ENCODE data around the gene PBOV1. TPM values are rescaled to one million over a fixed set of nuclear protein-coding genes. Genes with fewer than 3 reads are reported as not detected.

PBOV1 gene
- total RNA-seq, 1 donor: not detected

- no peak for DNase-seq (ENCODE audit: insufficient read length, low spot score, missing footprints)
- Histone ChIP-seq H3K79me2 (ENCODE audit: insufficient read depth, low read length) (no peaks in the 10 kb centered on the region), H3K9me3 (ENCODE audit: low read depth, low read length) (no peaks in the 10 kb centered on the region), H3K4me2 (ENCODE audit: insufficient read depth, low read length) (no peak overlapping the region), H3K4me3 (ENCODE audit: insufficient read depth, low read length) (no peak overlapping the region), H4K20me1 (ENCODE audit: insufficient read depth, low read length) (no peaks in the 10 kb centered on the region), H3K27ac (ENCODE audit: low read depth, low read length) (no peak overlapping the region), H3K36me3 (ENCODE audit: insufficient read depth, low read length) (no peaks in the 10 kb centered on the region), H3K27me3 (ENCODE audit: insufficient read depth, low read length) (peaks cover 5% of the 10 kb centered on the region), H2AFZ (ENCODE audit: low read length) (no peak overlapping the region), H3K4me1 (ENCODE audit: insufficient read depth, low read length) (no peaks in the 10 kb centered on the region)
- TF ChIP-seq, protein P1, sequence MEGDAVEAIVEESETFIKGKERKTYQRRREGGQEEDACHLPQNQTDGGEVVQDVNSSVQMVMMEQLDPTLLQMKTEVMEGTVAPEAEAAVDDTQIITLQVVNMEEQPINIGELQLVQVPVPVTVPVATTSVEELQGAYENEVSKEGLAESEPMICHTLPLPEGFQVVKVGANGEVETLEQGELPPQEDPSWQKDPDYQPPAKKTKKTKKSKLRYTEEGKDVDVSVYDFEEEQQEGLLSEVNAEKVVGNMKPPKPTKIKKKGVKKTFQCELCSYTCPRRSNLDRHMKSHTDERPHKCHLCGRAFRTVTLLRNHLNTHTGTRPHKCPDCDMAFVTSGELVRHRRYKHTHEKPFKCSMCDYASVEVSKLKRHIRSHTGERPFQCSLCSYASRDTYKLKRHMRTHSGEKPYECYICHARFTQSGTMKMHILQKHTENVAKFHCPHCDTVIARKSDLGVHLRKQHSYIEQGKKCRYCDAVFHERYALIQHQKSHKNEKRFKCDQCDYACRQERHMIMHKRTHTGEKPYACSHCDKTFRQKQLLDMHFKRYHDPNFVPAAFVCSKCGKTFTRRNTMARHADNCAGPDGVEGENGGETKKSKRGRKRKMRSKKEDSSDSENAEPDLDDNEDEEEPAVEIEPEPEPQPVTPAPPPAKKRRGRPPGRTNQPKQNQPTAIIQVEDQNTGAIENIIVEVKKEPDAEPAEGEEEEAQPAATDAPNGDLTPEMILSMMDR (IDR thresholded peaks at IDR 0.05; ENCODE audit: extremely low read depth, low read depth, low read length): no peak
Measured at GRCh38 chr6:138211048-138211581, 7.2 kb downstream of the PBOV1 start.

- no peaks in the 10 kb centered on the region for H3K79me2 ChIP-seq (ENCODE audit: insufficient read depth, low read length)
- no peak for DNase-seq (ENCODE audit: insufficient read length, low spot score, missing footprints)
Measured at GRCh38 chr6:138206862-138207261, 11.4 kb downstream of the PBOV1 start.

DNA sequence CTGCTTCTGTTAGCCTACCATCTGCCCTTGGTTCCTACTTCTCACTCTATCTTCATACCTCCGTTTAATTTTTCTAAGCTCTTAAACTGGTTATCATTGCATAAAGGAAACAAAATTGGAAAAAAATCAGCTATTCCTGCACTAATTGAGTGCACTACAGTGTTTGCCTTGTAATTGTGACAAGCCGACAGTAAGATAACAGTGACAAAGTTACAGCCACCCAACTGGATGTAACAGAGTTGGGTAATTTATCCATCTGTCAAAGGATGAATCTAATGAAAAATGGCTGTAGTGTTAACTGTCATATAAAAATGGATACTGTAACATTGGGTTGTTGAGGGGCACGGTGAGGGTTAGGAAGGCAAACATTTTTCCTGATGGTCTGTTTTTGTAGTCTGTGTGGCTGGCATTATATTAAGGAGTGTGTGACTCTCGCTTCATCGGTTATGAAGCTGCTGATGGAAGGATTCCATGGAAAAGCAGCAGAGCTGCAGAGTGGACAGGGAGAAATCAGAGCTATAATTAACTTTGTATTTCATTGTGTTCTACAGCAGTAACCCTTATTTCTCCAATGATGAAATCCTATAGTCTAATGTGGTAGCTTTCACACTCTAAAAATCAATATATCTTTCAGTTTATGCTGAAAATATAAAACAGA, 12.7 kb downstream of the PBOV1 start:
- TF ChIP-seq, protein P1 (IDR thresholded peaks at IDR 0.05; ENCODE audit: extremely low read depth, low read depth, low read length): no peak
- H3K4me2 ChIP-seq (ENCODE audit: insufficient read depth, low read length): no peak overlapping the region
- H3K36me3 ChIP-seq (ENCODE audit: insufficient read depth, low read length): no peaks in the 10 kb centered on the region
- peaks cover 4% of the 10 kb centered on the region for H3K27me3 ChIP-seq (ENCODE audit: insufficient read depth, low read length)
- DNase-seq (ENCODE audit: insufficient read length, low spot score, missing footprints): no peak
- H4K20me1 ChIP-seq (ENCODE audit: insufficient read depth, low read length): no peaks in the 10 kb centered on the region
- H3K4me3 ChIP-seq (ENCODE audit: insufficient read depth, low read length): no peak overlapping the region
- no peak overlapping the region for H2AFZ ChIP-seq (ENCODE audit: low read length)
- H3K27ac ChIP-seq (ENCODE audit: low read depth, low read length): no peak overlapping the region
- no peaks in the 10 kb centered on the region for H3K79me2 ChIP-seq (ENCODE audit: insufficient read depth, low read length)
- no peaks in the 10 kb centered on the region for H3K4me1 ChIP-seq (ENCODE audit: insufficient read depth, low read length)
- no peaks in the 10 kb centered on the region for H3K9me3 ChIP-seq (ENCODE audit: low read depth, low read length)

More at GRCh38 chr6:138206862-138207261, 11.4 kb downstream of the PBOV1 start:
- Histone ChIP-seq H4K20me1 (ENCODE audit: insufficient read depth, low read length) (no peaks in the 10 kb centered on the region), H3K27ac (ENCODE audit: low read depth, low read length) (no peak overlapping the region), H3K4me1 (ENCODE audit: insufficient read depth, low read length) (no peaks in the 10 kb centered on the region), H3K4me2 (ENCODE audit: insufficient read depth, low read length) (no peak overlapping the region), H3K36me3 (ENCODE audit: insufficient read depth, low read length) (no peaks in the 10 kb centered on the region), H2AFZ (ENCODE audit: low read length) (no peak overlapping the region), H3K27me3 (ENCODE audit: insufficient read depth, low read length) (peaks cover 5% of the 10 kb centered on the region), H3K4me3 (ENCODE audit: insufficient read depth, low read length) (no peak overlapping the region), H3K9me3 (ENCODE audit: low read depth, low read length) (no peaks in the 10 kb centered on the region)
- TF ChIP-seq, protein P1 (IDR thresholded peaks at IDR 0.05; ENCODE audit: extremely low read depth, low read depth, low read length): no peak

DNA sequence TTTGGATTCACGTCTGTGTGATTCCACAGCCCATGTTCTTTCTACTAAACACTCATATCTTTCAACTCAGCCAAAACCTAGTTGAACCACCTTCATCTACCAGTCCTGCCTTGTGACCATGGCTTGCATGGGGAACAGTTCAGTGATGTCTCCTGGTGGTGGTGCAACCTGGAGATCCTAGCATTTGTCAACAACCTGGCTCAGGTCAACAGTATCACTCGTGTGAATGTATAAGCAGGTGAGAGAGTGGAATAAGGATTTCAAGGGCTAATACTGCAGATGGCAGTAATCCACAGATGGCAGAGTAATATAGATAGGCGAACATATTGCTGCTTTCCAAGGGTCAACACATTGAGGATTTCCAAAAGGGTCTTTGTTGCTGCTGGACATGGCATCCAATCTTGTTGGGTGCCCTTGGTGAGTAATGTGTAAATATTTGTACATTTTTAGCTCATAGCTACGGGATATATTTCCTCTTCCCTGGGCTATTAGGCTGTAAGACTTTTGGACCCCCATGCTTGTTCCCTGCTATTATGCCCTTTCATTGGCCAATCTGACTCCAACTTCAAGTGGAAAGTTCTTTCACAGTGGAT, 13.4 kb downstream of the PBOV1 start:
- H4K20me1 ChIP-seq (ENCODE audit: insufficient read depth, low read length): no peaks in the 10 kb centered on the region
- no peak overlapping the region for H3K4me2 ChIP-seq (ENCODE audit: insufficient read depth, low read length)
- H3K4me1 ChIP-seq (ENCODE audit: insufficient read depth, low read length): no peaks in the 10 kb centered on the region
- no peak overlapping the region for H3K4me3 ChIP-seq (ENCODE audit: insufficient read depth, low read length)
- peaks cover 2% of the 10 kb centered on the region for H3K27me3 ChIP-seq (ENCODE audit: insufficient read depth, low read length)
- DNase-seq (ENCODE audit: insufficient read length, low spot score, missing footprints): no peak
- no peaks in the 10 kb centered on the region for H3K36me3 ChIP-seq (ENCODE audit: insufficient read depth, low read length)
- no peaks in the 10 kb centered on the region for H3K79me2 ChIP-seq (ENCODE audit: insufficient read depth, low read length)
- TF ChIP-seq, protein P1 (IDR thresholded peaks at IDR 0.05; ENCODE audit: extremely low read depth, low read depth, low read length): no peak
- H2AFZ ChIP-seq (ENCODE audit: low read length): no peak overlapping the region
- H3K9me3 ChIP-seq (ENCODE audit: low read depth, low read length): no peaks in the 10 kb centered on the region
- no peak overlapping the region for H3K27ac ChIP-seq (ENCODE audit: low read depth, low read length)
